ENCODE results near the gene TIMM10B.

TIMM10B gene

GRCh38 chr11:6498121-6498520, 16.8 kb downstream of the TIMM10B start:
- no peak overlapping the region for H3K4me2 ChIP-seq (ENCODE audit: low read length, poor library complexity, severe bottlenecking)
- H2BK5ac ChIP-seq (ENCODE audit: low read depth, low read length, poor library complexity, severe bottlenecking), result no peak overlapping the region
- H2BK12ac ChIP-seq (ENCODE audit: low read length in 2 of 2), result no peak overlapping the region
- peak overlapping the region in 1 of 2 experiments; percentile 24 for H3K4me3 ChIP-seq (ENCODE audit: insufficient read depth in 1 of 2, low read depth in 1 of 2, low read length in 2 of 2)
- H3K36me3 ChIP-seq (ENCODE audit: control insufficient read depth in 1 of 2, insufficient read depth in 2 of 2, low read depth in 1 of 2, low read length in 2 of 2), result peaks cover 16 to 32% of the 10 kb centered on the region in 2 experiments
- no peaks in the 10 kb centered on the region for H3K4me1 ChIP-seq (ENCODE audit: control insufficient read depth, insufficient read depth, low read depth, low read length)
- no peak overlapping the region for H2BK120ac ChIP-seq (ENCODE audit: low read depth, low read length)
- H3K27ac ChIP-seq (ENCODE audit: low read length, poor library complexity, severe bottlenecking), result no peak overlapping the region
- 84% methylated on average over 7 of the region's 7 CpGs for WGBS
- no peaks in the 10 kb centered on the region for H3K27me3 ChIP-seq (ENCODE audit: control insufficient read depth in 1 of 2, insufficient read depth in 1 of 2, low read length in 2 of 2)
- no peak for DNase-seq
- H3K79me1 ChIP-seq (replicated peaks; ENCODE audit: low read length, poor library complexity, severe bottlenecking), result peaks cover 2% of the 10 kb centered on the region
- no peak overlapping the region for H2AK5ac ChIP-seq (ENCODE audit: low read length, severe bottlenecking)
- no peak overlapping the region for H2AFZ ChIP-seq (ENCODE audit: low read depth, low read length)
- H3K9me3 ChIP-seq (ENCODE audit: control insufficient read depth, low read length), result no peaks in the 10 kb centered on the region
- H3K14ac ChIP-seq (ENCODE audit: low read length in 2 of 2), result no peak overlapping the region
- no peak overlapping the region for H4K8ac ChIP-seq (ENCODE audit: low read length)
- no peak overlapping the region for H3K9ac ChIP-seq (ENCODE audit: low read length)
- no peak overlapping the region for H3K23ac ChIP-seq (ENCODE audit: low read length in 2 of 2)
- H2BK15ac ChIP-seq (ENCODE audit: low read depth, poor library complexity, severe bottlenecking), result no peak overlapping the region
- H4K91ac ChIP-seq (ENCODE audit: low read length), result no peak overlapping the region
- H3K18ac ChIP-seq (ENCODE audit: low read depth in 1 of 2, low read length in 2 of 2), result no peak overlapping the region
- no peak overlapping the region for H3K4ac ChIP-seq (ENCODE audit: low read depth in 1 of 2, low read length in 2 of 2)

- peak overlapping the region in 1 of 2 experiments; percentile 24 for H3K4me3 ChIP-seq (ENCODE audit: insufficient read depth in 1 of 2, low read depth in 1 of 2, low read length in 2 of 2)
- no peak overlapping the region for H4K91ac ChIP-seq (ENCODE audit: low read length)
- no peak overlapping the region for H3K23ac ChIP-seq (ENCODE audit: low read length in 2 of 2)
- H3K4me1 ChIP-seq (ENCODE audit: control insufficient read depth, insufficient read depth, low read depth, low read length), result no peaks in the 10 kb centered on the region
- H3K36me3 ChIP-seq (ENCODE audit: control insufficient read depth in 1 of 2, insufficient read depth in 2 of 2, low read depth in 1 of 2, low read length in 2 of 2), result peaks cover 16 to 30% of the 10 kb centered on the region in 2 experiments
- H3K79me1 ChIP-seq (replicated peaks; ENCODE audit: low read length, poor library complexity, severe bottlenecking), result peaks cover 1% of the 10 kb centered on the region
- no peak overlapping the region for H3K14ac ChIP-seq (ENCODE audit: low read length in 2 of 2)
- no peak overlapping the region for H2AFZ ChIP-seq (ENCODE audit: low read depth, low read length)
- H3K4ac ChIP-seq (ENCODE audit: low read depth in 1 of 2, low read length in 2 of 2), result no peak overlapping the region
- no peak overlapping the region for H3K4me2 ChIP-seq (ENCODE audit: low read length, poor library complexity, severe bottlenecking)
- over 99% methylated on average over 5 of the region's 5 CpGs for WGBS
- H3K27me3 ChIP-seq (ENCODE audit: control insufficient read depth in 1 of 2, insufficient read depth in 1 of 2, low read length in 2 of 2), result no peaks in the 10 kb centered on the region
- H3K9me3 ChIP-seq (ENCODE audit: control insufficient read depth, low read length), result no peaks in the 10 kb centered on the region
- H2BK15ac ChIP-seq (ENCODE audit: low read depth, poor library complexity, severe bottlenecking), result no peak overlapping the region
- DNase-seq, result no peak
- H3K9ac ChIP-seq (ENCODE audit: low read length), result peak overlapping the region; percentile 54
- no peak overlapping the region for H2AK5ac ChIP-seq (ENCODE audit: low read length, severe bottlenecking)
- H4K8ac ChIP-seq (ENCODE audit: low read length), result no peak overlapping the region
- no peak overlapping the region for H2BK120ac ChIP-seq (ENCODE audit: low read depth, low read length)
- no peak overlapping the region for H3K27ac ChIP-seq (ENCODE audit: low read length, poor library complexity, severe bottlenecking)
- H3K18ac ChIP-seq (ENCODE audit: low read depth in 1 of 2, low read length in 2 of 2), result no peak overlapping the region
- no peak overlapping the region for H2BK5ac ChIP-seq (ENCODE audit: low read depth, low read length, poor library complexity, severe bottlenecking)
- H2BK12ac ChIP-seq (ENCODE audit: low read length in 2 of 2), result no peak overlapping the region
Observed at GRCh38 chr11:6498544-6498943, 17.2 kb downstream of the TIMM10B start.

GRCh38 chr11:6502382-6502781, 21.1 kb downstream of the TIMM10B start:
- Histone ChIP-seq H3K18ac (ENCODE audit: low read depth in 1 of 2, low read length in 2 of 2) (no peak overlapping the region), H2BK5ac (ENCODE audit: low read depth, low read length, poor library complexity, severe bottlenecking) (no peak overlapping the region), H3K4me3 (ENCODE audit: insufficient read depth in 1 of 2, low read depth in 1 of 2, low read length in 2 of 2) (no peak overlapping the region)

GRCh38 chr11:6504166-6504565, 22.9 kb downstream of the TIMM10B start:
- H2AK5ac ChIP-seq (ENCODE audit: low read length, severe bottlenecking), result no peak overlapping the region
- 93% methylated on average over 3 of the region's 3 CpGs for WGBS
- no peak overlapping the region for H3K4me2 ChIP-seq (ENCODE audit: low read length, poor library complexity, severe bottlenecking)
- H3K4me3 ChIP-seq (ENCODE audit: insufficient read depth in 1 of 2, low read depth in 1 of 2, low read length in 2 of 2), result no peak overlapping the region
- no peak overlapping the region for H4K91ac ChIP-seq (ENCODE audit: low read length)
- H3K27me3 ChIP-seq (ENCODE audit: control insufficient read depth in 1 of 2, insufficient read depth in 1 of 2, low read length in 2 of 2), result no peaks in the 10 kb centered on the region
- no peak overlapping the region for H2AFZ ChIP-seq (ENCODE audit: low read depth, low read length)
- H2BK5ac ChIP-seq (ENCODE audit: low read depth, low read length, poor library complexity, severe bottlenecking), result no peak overlapping the region
- H3K27ac ChIP-seq (ENCODE audit: low read length, poor library complexity, severe bottlenecking), result no peak overlapping the region
- H2BK120ac ChIP-seq (ENCODE audit: low read depth, low read length), result no peak overlapping the region
- no peak overlapping the region for H2BK12ac ChIP-seq (ENCODE audit: low read length in 2 of 2)
- DNase-seq, result no peak
- H3K36me3 ChIP-seq (ENCODE audit: control insufficient read depth in 1 of 2, insufficient read depth in 2 of 2, low read depth in 1 of 2, low read length in 2 of 2), result peaks cover 4 to 33% of the 10 kb centered on the region in 2 experiments
- no peaks in the 10 kb centered on the region for H3K4me1 ChIP-seq (ENCODE audit: control insufficient read depth, insufficient read depth, low read depth, low read length)
- no peak overlapping the region for H3K23ac ChIP-seq (ENCODE audit: low read length in 2 of 2)
- no peak overlapping the region for H2BK15ac ChIP-seq (ENCODE audit: low read depth, poor library complexity, severe bottlenecking)
- H3K9ac ChIP-seq (ENCODE audit: low read length), result peak overlapping the region; percentile 27
- H3K14ac ChIP-seq (ENCODE audit: low read length in 2 of 2), result no peak overlapping the region
- H3K9me3 ChIP-seq (ENCODE audit: control insufficient read depth, low read length), result no peaks in the 10 kb centered on the region
- H3K4ac ChIP-seq (ENCODE audit: low read depth in 1 of 2, low read length in 2 of 2), result no peak overlapping the region
- H4K8ac ChIP-seq (ENCODE audit: low read length), result no peak overlapping the region
- no peaks in the 10 kb centered on the region for H3K79me1 ChIP-seq (replicated peaks; ENCODE audit: low read length, poor library complexity, severe bottlenecking)
- H3K18ac ChIP-seq (ENCODE audit: low read depth in 1 of 2, low read length in 2 of 2), result no peak overlapping the region

More at GRCh38 chr11:6502382-6502781, 21.1 kb downstream of the TIMM10B start:
- Histone ChIP-seq H3K9ac (ENCODE audit: low read length) (no peak overlapping the region), H4K91ac (ENCODE audit: low read length) (no peak overlapping the region), H3K79me1 (replicated peaks; ENCODE audit: low read length, poor library complexity, severe bottlenecking) (no peaks in the 10 kb centered on the region), H3K4ac (ENCODE audit: low read depth in 1 of 2, low read length in 2 of 2) (no peak overlapping the region), H2BK120ac (ENCODE audit: low read depth, low read length) (no peak overlapping the region), H4K8ac (ENCODE audit: low read length) (no peak overlapping the region), H2AK5ac (ENCODE audit: low read length, severe bottlenecking) (no peak overlapping the region), H2BK15ac (ENCODE audit: low read depth, poor library complexity, severe bottlenecking) (no peak overlapping the region), H3K4me1 (ENCODE audit: control insufficient read depth, insufficient read depth, low read depth, low read length) (no peaks in the 10 kb centered on the region), H3K14ac (ENCODE audit: low read length in 2 of 2) (no peak overlapping the region), H3K23ac (ENCODE audit: low read length in 2 of 2) (no peak overlapping the region), H3K9me3 (ENCODE audit: control insufficient read depth, low read length) (no peaks in the 10 kb centered on the region), H2AFZ (ENCODE audit: low read depth, low read length) (no peak overlapping the region), H3K4me2 (ENCODE audit: low read length, poor library complexity, severe bottlenecking) (no peak overlapping the region), H3K27ac (ENCODE audit: low read length, poor library complexity, severe bottlenecking) (no peak overlapping the region), H2BK12ac (ENCODE audit: low read length in 2 of 2) (no peak overlapping the region), H3K27me3 (ENCODE audit: control insufficient read depth in 1 of 2, insufficient read depth in 1 of 2, low read length in 2 of 2) (no peaks in the 10 kb centered on the region), H3K36me3 (ENCODE audit: control insufficient read depth in 1 of 2, insufficient read depth in 2 of 2, low read depth in 1 of 2, low read length in 2 of 2) (peaks cover 14 to 23% of the 10 kb centered on the region in 2 experiments)
- WGBS, result 97% methylated on average over 3 of the region's 3 CpGs
- no peak for DNase-seq
